ENCODE measurements around the gene TANGO6. TPM values are rescaled to one million over a fixed set of nuclear protein-coding genes. Genes with fewer than 3 reads are reported as not detected.

TANGO6 gene
- total RNA-seq, 1 donor, result 38.0 TPM

DNA sequence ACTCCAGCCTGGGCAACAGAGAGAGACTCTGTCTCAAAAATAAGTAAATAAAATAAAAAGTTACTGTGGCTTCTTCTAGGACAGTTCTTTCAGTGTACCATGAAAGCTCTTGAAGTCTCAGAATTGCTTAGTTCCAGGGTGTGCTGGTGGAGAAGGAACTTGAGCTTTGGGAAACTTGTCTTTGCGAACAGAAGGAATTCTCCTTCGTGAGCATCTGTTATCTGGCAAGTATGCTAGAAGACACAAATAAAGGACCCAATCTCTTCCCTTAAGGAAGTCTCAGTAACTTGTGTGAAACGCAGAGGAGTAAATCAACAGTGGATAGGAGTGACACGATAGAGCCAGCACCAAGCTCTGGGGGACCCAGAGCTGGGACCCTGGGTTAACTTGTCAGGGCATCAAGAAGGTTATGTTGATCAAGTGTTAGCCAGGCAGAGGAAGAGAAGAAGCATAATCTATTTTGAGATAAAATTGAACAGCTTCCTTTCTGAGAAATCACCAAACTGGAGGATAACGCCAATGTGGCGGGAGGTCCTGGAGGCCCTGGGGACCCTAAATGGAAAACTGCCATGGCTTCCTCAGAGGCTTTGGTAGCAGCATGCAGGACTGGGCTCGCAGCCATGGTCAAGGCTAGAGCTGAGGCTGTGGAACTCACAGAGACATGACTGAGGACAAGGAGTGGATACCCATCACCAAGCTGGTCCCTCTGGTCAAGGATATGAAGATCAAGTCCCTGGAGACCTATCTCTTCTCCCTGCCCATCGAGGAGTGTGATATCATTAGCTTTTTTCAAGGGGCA, 190.0 kb downstream of the TANGO6 start:
- no peaks in the 10 kb centered on the region for H3K79me2 ChIP-seq (ENCODE audit: insufficient read depth, low read length)
- H3K9me3 ChIP-seq (ENCODE audit: low read depth, low read length), result no peaks in the 10 kb centered on the region
- TF ChIP-seq, protein P1, sequence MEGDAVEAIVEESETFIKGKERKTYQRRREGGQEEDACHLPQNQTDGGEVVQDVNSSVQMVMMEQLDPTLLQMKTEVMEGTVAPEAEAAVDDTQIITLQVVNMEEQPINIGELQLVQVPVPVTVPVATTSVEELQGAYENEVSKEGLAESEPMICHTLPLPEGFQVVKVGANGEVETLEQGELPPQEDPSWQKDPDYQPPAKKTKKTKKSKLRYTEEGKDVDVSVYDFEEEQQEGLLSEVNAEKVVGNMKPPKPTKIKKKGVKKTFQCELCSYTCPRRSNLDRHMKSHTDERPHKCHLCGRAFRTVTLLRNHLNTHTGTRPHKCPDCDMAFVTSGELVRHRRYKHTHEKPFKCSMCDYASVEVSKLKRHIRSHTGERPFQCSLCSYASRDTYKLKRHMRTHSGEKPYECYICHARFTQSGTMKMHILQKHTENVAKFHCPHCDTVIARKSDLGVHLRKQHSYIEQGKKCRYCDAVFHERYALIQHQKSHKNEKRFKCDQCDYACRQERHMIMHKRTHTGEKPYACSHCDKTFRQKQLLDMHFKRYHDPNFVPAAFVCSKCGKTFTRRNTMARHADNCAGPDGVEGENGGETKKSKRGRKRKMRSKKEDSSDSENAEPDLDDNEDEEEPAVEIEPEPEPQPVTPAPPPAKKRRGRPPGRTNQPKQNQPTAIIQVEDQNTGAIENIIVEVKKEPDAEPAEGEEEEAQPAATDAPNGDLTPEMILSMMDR (IDR thresholded peaks at IDR 0.05; ENCODE audit: extremely low read depth, low read depth, low read length), result no peak
- no peak for DNase-seq (ENCODE audit: insufficient read length, low spot score, missing footprints)
- H3K4me3 ChIP-seq (ENCODE audit: insufficient read depth, low read length), result no peak overlapping the region
- no peaks in the 10 kb centered on the region for H4K20me1 ChIP-seq (ENCODE audit: insufficient read depth, low read length)
- H3K27ac ChIP-seq (ENCODE audit: low read depth, low read length), result no peak overlapping the region
- no peaks in the 10 kb centered on the region for H3K36me3 ChIP-seq (ENCODE audit: insufficient read depth, low read length)
- H3K4me1 ChIP-seq (ENCODE audit: insufficient read depth, low read length), result no peaks in the 10 kb centered on the region
- no peaks in the 10 kb centered on the region for H3K27me3 ChIP-seq (ENCODE audit: insufficient read depth, low read length)
- no peak overlapping the region for H2AFZ ChIP-seq (ENCODE audit: low read length)
- H3K4me2 ChIP-seq (ENCODE audit: insufficient read depth, low read length), result no peak overlapping the region

- H3K79me2 ChIP-seq (ENCODE audit: insufficient read depth, low read length), result no peaks in the 10 kb centered on the region
- no peak overlapping the region for H2AFZ ChIP-seq (ENCODE audit: low read length)
- H3K9me3 ChIP-seq (ENCODE audit: low read depth, low read length), result no peaks in the 10 kb centered on the region
- TF ChIP-seq, protein P1 (IDR thresholded peaks at IDR 0.05; ENCODE audit: extremely low read depth, low read depth, low read length), result no peak
- H3K27ac ChIP-seq (ENCODE audit: low read depth, low read length), result no peak overlapping the region
- no peaks in the 10 kb centered on the region for H3K27me3 ChIP-seq (ENCODE audit: insufficient read depth, low read length)
- H4K20me1 ChIP-seq (ENCODE audit: insufficient read depth, low read length), result no peaks in the 10 kb centered on the region
- no peak overlapping the region for H3K4me3 ChIP-seq (ENCODE audit: insufficient read depth, low read length)
- no peaks in the 10 kb centered on the region for H3K36me3 ChIP-seq (ENCODE audit: insufficient read depth, low read length)
- H3K4me2 ChIP-seq (ENCODE audit: insufficient read depth, low read length), result no peak overlapping the region
- no peak for DNase-seq (ENCODE audit: insufficient read length, low spot score, missing footprints)
- H3K4me1 ChIP-seq (ENCODE audit: insufficient read depth, low read length), result peaks cover 6% of the 10 kb centered on the region
These were observed 192.0 kb downstream of the TANGO6 start for GRCh38 chr16:69035375-69035774.

GRCh38 chr16:69036399-69037091, 193.2 kb downstream of the TANGO6 start:
- H4K20me1 ChIP-seq (ENCODE audit: insufficient read depth, low read length), result no peaks in the 10 kb centered on the region
- H3K36me3 ChIP-seq (ENCODE audit: insufficient read depth, low read length), result no peaks in the 10 kb centered on the region
- DNase-seq (ENCODE audit: insufficient read length, low spot score, missing footprints), result no peak

More at GRCh38 chr16:69036399-69037091, 193.2 kb downstream of the TANGO6 start:
- no peak overlapping the region for H3K27ac ChIP-seq (ENCODE audit: low read depth, low read length)
- TF ChIP-seq, protein P1 (IDR thresholded peaks at IDR 0.05; ENCODE audit: extremely low read depth, low read depth, low read length), result no peak
- no peaks in the 10 kb centered on the region for H3K9me3 ChIP-seq (ENCODE audit: low read depth, low read length)
- no peak overlapping the region for H2AFZ ChIP-seq (ENCODE audit: low read length)
- no peaks in the 10 kb centered on the region for H3K79me2 ChIP-seq (ENCODE audit: insufficient read depth, low read length)
- H3K27me3 ChIP-seq (ENCODE audit: insufficient read depth, low read length), result no peaks in the 10 kb centered on the region
- no peak overlapping the region for H3K4me3 ChIP-seq (ENCODE audit: insufficient read depth, low read length)
- peaks cover 12% of the 10 kb centered on the region for H3K4me1 ChIP-seq (ENCODE audit: insufficient read depth, low read length)
- no peak overlapping the region for H3K4me2 ChIP-seq (ENCODE audit: insufficient read depth, low read length)

Measured in osteoblast (primary cell).